ENCODE measurements around the gene LRRFIP2. TPM values are rescaled to one million over a fixed set of nuclear protein-coding genes. Genes with fewer than 3 reads are reported as not detected.

The LRRFIP2 gene
- total and polyA plus RNA-seq, 2 of the 4 experiments (the other 2 are of a cell fraction): 20.6 to 31.0 TPM

GRCh38 chr3:37117548-37117947 is 56.8 kb downstream of the LRRFIP2 start:
- Histone ChIP-seq H2BK120ac (ENCODE audit: low read depth, low read length) (no peak overlapping the region), H3K4me2 (ENCODE audit: low read depth, low read length) (no peak overlapping the region), H2AFZ (replicated peaks; ENCODE audit: low read length, poor library complexity) (no peak overlapping the region), H2BK5ac (ENCODE audit: low read depth, low read length, poor library complexity, severe bottlenecking) (no peak overlapping the region), H2AK5ac (ENCODE audit: low read depth, low read length) (no peak overlapping the region), H2BK15ac (ENCODE audit: low read depth, low read length) (no peak overlapping the region), H3K27ac (ENCODE audit: insufficient read depth, low read length) (no peak overlapping the region), H3K4ac (ENCODE audit: low read depth, low read length) (no peak overlapping the region), H3K4me3 (ENCODE audit: insufficient read depth, low read depth, low read length) (no peak overlapping the region), H4K91ac (ENCODE audit: insufficient read depth, low read depth, low read length) (no peak overlapping the region), H3K18ac (ENCODE audit: low read depth, low read length) (no peak overlapping the region), H3K79me1 (ENCODE audit: low read depth in 1 of 2, low read length in 2 of 2) (peaks cover 20 to 40% of the 10 kb centered on the region in 2 experiments), H2AK9ac (replicated peaks; ENCODE audit: low read depth, low read length, poor library complexity) (no peak overlapping the region), H2BK20ac (ENCODE audit: low read depth, low read length) (no peak overlapping the region), H3K9me3 (ENCODE audit: control insufficient read depth, insufficient read depth, low read length) (no peaks in the 10 kb centered on the region), H3K23ac (ENCODE audit: low read depth, low read length) (no peak overlapping the region), H3K14ac (replicated peaks; ENCODE audit: low read depth, low read length) (no peak overlapping the region), H4K20me1 (ENCODE audit: insufficient read depth, low read length) (peaks cover 4% of the 10 kb centered on the region), H3K9me1 (ENCODE audit: insufficient read depth, low read length) (peaks cover 12% of the 10 kb centered on the region), H3K9ac (ENCODE audit: low read depth, low read length) (no peak overlapping the region), H3K27me3 (ENCODE audit: control insufficient read depth, insufficient read depth, low read length) (no peaks in the 10 kb centered on the region), H4K5ac (ENCODE audit: low read depth, low read length) (no peak overlapping the region), H3K4me1 (ENCODE audit: control insufficient read depth, insufficient read depth, low read length) (peaks cover 7% of the 10 kb centered on the region), H4K8ac (ENCODE audit: low read depth in 2 of 2, low read length in 2 of 2) (no peak overlapping the region), H3K56ac (ENCODE audit: extremely low read depth, insufficient read depth, low read length) (no peak overlapping the region), H3K36me3 (ENCODE audit: control insufficient read depth, insufficient read depth, low read length) (peaks cover 5% of the 10 kb centered on the region)
- DNase-seq: no peak
- dilution Hi-C loops (cut with HindIII; ENCODE audit: low sequenced_read_pairs, unreplicated experiment): no loop called here
- ChIA-PET POLR2A (ENCODE audit: unreplicated experiment) (no interaction called here), CTCF (interaction anchor here (0.7 kb wide), 1 partner anchor 28 kb away, joined by 3 read pairs; no protein-coding TSS in a partner anchor)
- no TSS peak for BruUV-seq (replicated peaks)
- ATAC-seq (ENCODE audit: low read depth): no peak
- intact Hi-C loops (cut with micrococcal nuclease): no loop called here
- TF ChIP-seq SMC3 (IDR thresholded peaks at IDR 0.05; ENCODE audit: low read depth, low read length) (no peak), FOS (IDR thresholded peaks at IDR 0.05; ENCODE audit: low read depth, low read length) (no peak), MAZ (IDR thresholded peaks at IDR 0.05; ENCODE audit: borderline replicate concordance, low read depth, low read length) (no peak), POLR2A (IDR thresholded peaks at IDR 0.05; ENCODE audit: low read depth, low read length) (no peak), ELK1 (IDR thresholded peaks at IDR 0.05; ENCODE audit: borderline replicate concordance, low read depth, low read length) (no peak), RAD21 (IDR thresholded peaks at IDR 0.05; ENCODE audit: low read length) (no peak), RFX5 (IDR thresholded peaks at IDR 0.05; ENCODE audit: low read depth, low read length) (no peak)
- in situ Hi-C loops (cut with MboI; ENCODE audit: low sequenced_read_pairs): no loop called here

Measured in IMR-90 (cell line).